Endothelial cell of umbilical vein (primary cell): ENCODE data around the gene ZBTB44. TPM values are rescaled to one million over a fixed set of nuclear protein-coding genes. Genes with fewer than 3 reads are reported as not detected.

ENCODE experiments used
- BruUV-seq: library from RNA; stranded (reverse); fragments of 400-500 nt; replicated peaks from 2 replicates; lab custom pipeline; 2021; lab: Mats Ljungman, UMichigan
- CTCF ChIA-PET: fragments of 300-600, 350-600 bp; sonication (Branson Sonifier 250); formaldehyde crosslinking; loops from one replicate; lab custom pipeline; 2021; ENCODE audit warnings: antibody characterized with exemption, inconsistent platforms; lab: Charles Lee
- POLR2A ChIA-PET: fragments of 300-600, 350-600 bp; sonication (Branson Sonifier 250); formaldehyde crosslinking; loops from one replicate; lab custom pipeline; 2021; ENCODE audit warnings: antibody characterized with exemption, inconsistent platforms; lab: Charles Lee
- DNase-seq: peaks from one replicate; pipeline ENCODE4 v3.0.0-alpha.2; 2011; ENCODE audit warnings: low read depth, low spot score
- FAIRE-seq: peaks from 2 replicates; lab custom pipeline; 2011; peaks lifted over from hg19 to GRCh38; lab: Jason Lieb, UNC
- H2AFZ ChIP-seq: 2 replicates; pipeline ENCODE4 v1.6.0; 2012; ENCODE audit warnings: low read depth, low read length, control low read depth, inconsistent platforms
- H3K27ac ChIP-seq: 2 replicates; pipeline ENCODE4 v1.5.1; 2011; ENCODE audit warnings: low read depth, mild to moderate bottlenecking, control low read depth, low read length, moderate library complexity; ENCODE audit not compliant: insufficient read depth
- H3K27me3 ChIP-seq, 2 experiments: 2 replicates each; pipeline versions ENCODE4 v1.6.0 to v1.6.1; 2011; ENCODE audit warnings: low read length in 2 of 2, mixed read lengths in 1 of 2; ENCODE audit not compliant: control insufficient read depth in 2 of 2, insufficient read depth in 2 of 2
- H3K36me3 ChIP-seq, 2 experiments: 2 replicates in 1 of 2; 3 replicates in 1 of 2; pipeline ENCODE4 v1.5.1; 2011; ENCODE audit warnings: low read length in 2 of 2, mild to moderate bottlenecking in 1 of 2, moderate library complexity in 1 of 2; ENCODE audit not compliant: control insufficient read depth in 2 of 2, insufficient read depth in 2 of 2; ENCODE audit errors: extremely low read depth in 1 of 2
- H3K4me1 ChIP-seq: 3 replicates; pipeline ENCODE4 v1.5.1; 2011; ENCODE audit warnings: mild to moderate bottlenecking, low read length; ENCODE audit not compliant: control insufficient read depth, insufficient read depth; ENCODE audit errors: extremely low read depth
- H3K4me2 ChIP-seq: 2 replicates; pipeline ENCODE4 v1.6.1; 2011; ENCODE audit warnings: low read length, control low read depth, mixed read lengths; ENCODE audit not compliant: insufficient read depth
- H3K4me3 ChIP-seq, 3 experiments: fragments of 200-600 bp in 1 of 3; sonication (generic), shearing (Covaris generic) in 1 of 3; replicated peaks in 1 of 3; 2 replicates each; pipeline ENCODE4 v1.5.1; 2011 to 2016; ENCODE audit warnings: control low read depth in 3 of 3, low read length in 3 of 3, mild to moderate bottlenecking in 2 of 3, inconsistent platforms in 1 of 3, low read depth in 1 of 3, moderate library complexity in 1 of 3; ENCODE audit not compliant: insufficient read depth in 1 of 3
- H3K79me2 ChIP-seq: 2 replicates; pipeline ENCODE4 v1.6.0; 2012; ENCODE audit warnings: low read length, inconsistent platforms; ENCODE audit not compliant: control insufficient read depth, insufficient read depth
- H3K9ac ChIP-seq: replicated peaks from 2 replicates; pipeline ENCODE3; 2011; ENCODE audit warnings: low read length, control low read depth; ENCODE audit not compliant: insufficient read depth; ENCODE audit errors: extremely low read depth
- H3K9me1 ChIP-seq: replicated peaks from 3 replicates; pipeline ENCODE4 v1.6.0; 2011; ENCODE audit warnings: mild to moderate bottlenecking, low read length; ENCODE audit not compliant: control insufficient read depth, insufficient read depth; ENCODE audit errors: extremely low read depth
- H3K9me3 ChIP-seq: replicated peaks from 2 replicates; pipeline ENCODE4 v1.5.1; 2012; ENCODE audit warnings: low read length, inconsistent platforms; ENCODE audit not compliant: control insufficient read depth, insufficient read depth
- H4K20me1 ChIP-seq: replicated peaks from 2 replicates; pipeline ENCODE3; 2011; ENCODE audit warnings: mild to moderate bottlenecking, low read length; ENCODE audit not compliant: control insufficient read depth, insufficient read depth; ENCODE audit errors: extremely low read depth
- CTCF ChIP-seq, 2 donors: IDR thresholded peaks; 1 replicate in 1 of 2; 2 replicates in 1 of 2; pipeline ENCODE4 v1.5.1; 2011; ENCODE audit warnings: low read length in 2 of 2, mild to moderate bottlenecking in 2 of 2, moderate library complexity in 2 of 2, control low read depth in 1 of 2, inconsistent platforms in 1 of 2, low read depth in 1 of 2; ENCODE audit not compliant: insufficient read depth in 1 of 2; ENCODE audit errors: extremely low read depth in 1 of 2
- EZH2 ChIP-seq: IDR thresholded peaks from 2 replicates; pipeline ENCODE4 v1.6.1; 2012; ENCODE audit warnings: borderline replicate concordance, low read depth, mild to moderate bottlenecking, moderate library complexity, low read length, inconsistent platforms; ENCODE audit not compliant: severe bottlenecking
- FOS ChIP-seq: IDR thresholded peaks from 2 replicates; pipeline ENCODE4 v1.6.1; 2011; ENCODE audit warnings: mild to moderate bottlenecking, low read length, moderate library complexity, borderline replicate concordance; ENCODE audit not compliant: insufficient read depth
- GATA2 ChIP-seq: IDR thresholded peaks from 2 replicates; pipeline ENCODE4 v1.7.0; 2011; ENCODE audit warnings: low read depth, mild to moderate bottlenecking, moderate library complexity, mixed read lengths, low read length; ENCODE audit not compliant: insufficient read length, insufficient read depth
- JUN ChIP-seq: IDR thresholded peaks from 2 replicates; pipeline ENCODE4 v1.6.1; 2011; ENCODE audit warnings: borderline replicate concordance, low read depth; ENCODE audit not compliant: insufficient read length, insufficient read depth
- MAX ChIP-seq: IDR thresholded peaks from 2 replicates; pipeline ENCODE4 v1.6.1; 2011; ENCODE audit not compliant: insufficient read depth, insufficient read length
- MYC ChIP-seq: IDR thresholded peaks from one replicate; pipeline ENCODE4 v1.6.1; 2011; ENCODE audit warnings: mild to moderate bottlenecking, low read depth, low read length
- POLR2A ChIP-seq: IDR thresholded peaks from 2 replicates; pipeline ENCODE4 v1.6.1; 2012; ENCODE audit warnings: low read depth, mild to moderate bottlenecking, control low read depth, low read length
- POLR2AphosphoS5 ChIP-seq: IDR thresholded peaks from 2 replicates; pipeline ENCODE4 v1.6.1; 2012; ENCODE audit warnings: low read depth, mild to moderate bottlenecking, control low read depth, low read length, moderate library complexity; ENCODE audit not compliant: insufficient read depth
- dilution Hi-C: fragments of 300-500 bp; cut with MboI; formaldehyde crosslinking; loops from one replicate; pipeline ENCODE4 v1.15.0; 2019; ENCODE audit warnings: low sequenced_read_pairs; ENCODE audit not compliant: extremely low pct_ligation_motif_present
- intact Hi-C: fragments of 100-400 bp; cut with micrococcal nuclease; formaldehyde crosslinking; loops from one replicate; pipeline ENCODE4 v1.10.0; 2022
- polyA plus RNA-seq, 4 experiments: library from polyadenylated mRNA; depleted of rRNA in 3 of 4; stranded (reverse) in 3 of 4; unstranded in 1 of 4; fragments of >200 nt; gene quantifications; 2 replicates each; pipeline versions ENCODE4 v1.2.1 to v1.2.3, GENCODE V29; 2011 to 2012; ENCODE audit warnings: missing spikeins in 1 of 4
- total RNA-seq: library from RNA; stranded (reverse); gene quantifications from 2 replicates; pipeline ENCODE4 v1.2.3, GENCODE V29; 2021

Gene ZBTB44
- total and polyA plus RNA-seq, 2 donors (not counting 3 experiments of a cell fraction or from before 2014, with no cell fraction given): 8.7 to 24.4 TPM

GRCh38 chr11:130310622-130311021 lies 4.1 kb downstream of the ZBTB44 start:
- Histone ChIP-seq H3K9me1 (no peaks in the 10 kb centered on the region), H4K20me1 (no peaks in the 10 kb centered on the region), H3K4me3 (no peak overlapping the region), H3K27me3 (no peaks in the 10 kb centered on the region), H3K9me3 (no peaks in the 10 kb centered on the region), H3K79me2 (peaks cover 19% of the 10 kb centered on the region), H2AFZ (no peak overlapping the region), H3K4me2 (no peak overlapping the region), H3K4me1 (peaks cover 11% of the 10 kb centered on the region), H3K9ac (no peak overlapping the region), H3K27ac (no peak overlapping the region), H3K36me3 (no peaks in the 10 kb centered on the region)
- no TSS peak for BruUV-seq
- DNase-seq (no peak), FAIRE-seq (no peak)
- CTCF ChIA-PET: no interaction called here
- dilution Hi-C loops (no loop called here), intact Hi-C loops (loop anchor here (5.0 to 10.0 kb wide), 3 partner anchors 122 to 584 kb away; partner anchors contain the start of gene NFRKB)
- POLR2A ChIA-PET: no interaction called here
- no peak for TF ChIP-seq POLR2A
- no peak for TF ChIP-seq GATA2
- no peak for TF ChIP-seq JUN
- no peak for TF ChIP-seq EZH2
- no peak for TF ChIP-seq POLR2AphosphoS5
- no peak for TF ChIP-seq MYC
- no peak for TF ChIP-seq CTCF (IDR thresholded peaks at IDR 0.05; ENCODE audit: extremely low read depth in 1 of 2, insufficient read depth in 1 of 2, low read depth in 1 of 2, low read length in 2 of 2)
- TF ChIP-seq MAX: no peak
- no peak for TF ChIP-seq FOS
